ENCODE data around the gene BRF1.

BRF1 gene

GRCh38 chr14:105332350-105332874, 31.6 kb upstream of the BRF1 start:
- TF ChIP-seq TAF1 (IDR thresholded peaks at IDR 0.05; ENCODE audit: low read depth) (no peak), YY1 (IDR thresholded peaks at IDR 0.05; ENCODE audit: low read depth) (no peak), ZBTB7A (IDR thresholded peaks at IDR 0.05; ENCODE audit: low read depth) (no peak), CREB1 (IDR thresholded peaks at IDR 0.05; ENCODE audit: low read depth) (no peak), CEBPB (IDR thresholded peaks at IDR 0.05) (no peak), FOXM1 (IDR thresholded peaks at IDR 0.05; ENCODE audit: borderline replicate concordance, low read depth) (no peak), EGR1 (IDR thresholded peaks at IDR 0.05) (no peak), NFIC (IDR thresholded peaks at IDR 0.05) (no peak), TEAD4 (IDR thresholded peaks at IDR 0.05) (no peak), REST (IDR thresholded peaks at IDR 0.05; ENCODE audit: low read depth) (no peak), RAD21 (IDR thresholded peaks at IDR 0.05; ENCODE audit: low read depth) (no peak), MAX (IDR thresholded peaks at IDR 0.05) (no peak), TCF12 (IDR thresholded peaks at IDR 0.05; ENCODE audit: low read depth) (no peak)
- TF ChIP-seq, protein P1, sequence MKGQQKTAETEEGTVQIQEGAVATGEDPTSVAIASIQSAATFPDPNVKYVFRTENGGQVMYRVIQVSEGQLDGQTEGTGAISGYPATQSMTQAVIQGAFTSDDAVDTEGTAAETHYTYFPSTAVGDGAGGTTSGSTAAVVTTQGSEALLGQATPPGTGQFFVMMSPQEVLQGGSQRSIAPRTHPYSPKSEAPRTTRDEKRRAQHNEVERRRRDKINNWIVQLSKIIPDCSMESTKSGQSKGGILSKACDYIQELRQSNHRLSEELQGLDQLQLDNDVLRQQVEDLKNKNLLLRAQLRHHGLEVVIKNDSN (IDR thresholded peaks at IDR 0.05) = no peak

GRCh38 chr14:105331575-105332349, 31.0 kb upstream of the BRF1 start:
- TF ChIP-seq MAX (IDR thresholded peaks at IDR 0.05) (no peak), ZBTB7A (IDR thresholded peaks at IDR 0.05; ENCODE audit: low read depth) (no peak), YY1 (IDR thresholded peaks at IDR 0.05; ENCODE audit: low read depth) (no peak), RAD21 (IDR thresholded peaks at IDR 0.05; ENCODE audit: low read depth) (no peak), EP300 (IDR thresholded peaks at IDR 0.05; ENCODE audit: borderline replicate concordance) (no peak), TCF12 (IDR thresholded peaks at IDR 0.05; ENCODE audit: low read depth) (no peak), EGR1 (IDR thresholded peaks at IDR 0.05) (no peak), REST (IDR thresholded peaks at IDR 0.05; ENCODE audit: low read depth) (no peak), NFIC (IDR thresholded peaks at IDR 0.05) (no peak), TAF1 (IDR thresholded peaks at IDR 0.05; ENCODE audit: low read depth) (no peak), CEBPB (IDR thresholded peaks at IDR 0.05) (no peak), CREB1 (IDR thresholded peaks at IDR 0.05; ENCODE audit: low read depth) (no peak), FOXM1 (IDR thresholded peaks at IDR 0.05; ENCODE audit: borderline replicate concordance, low read depth) (no peak), TEAD4 (IDR thresholded peaks at IDR 0.05) (no peak)
- TF ChIP-seq, protein P1 (IDR thresholded peaks at IDR 0.05) = no peak

- TF ChIP-seq EGR1 (IDR thresholded peaks at IDR 0.05) (peak; percentile 89), EP300 (IDR thresholded peaks at IDR 0.05; ENCODE audit: borderline replicate concordance) (no peak), TCF12 (IDR thresholded peaks at IDR 0.05; ENCODE audit: low read depth) (no peak)
Observed at GRCh38 chr14:105330491-105330895, 29.7 kb upstream of the BRF1 start.

DNA sequence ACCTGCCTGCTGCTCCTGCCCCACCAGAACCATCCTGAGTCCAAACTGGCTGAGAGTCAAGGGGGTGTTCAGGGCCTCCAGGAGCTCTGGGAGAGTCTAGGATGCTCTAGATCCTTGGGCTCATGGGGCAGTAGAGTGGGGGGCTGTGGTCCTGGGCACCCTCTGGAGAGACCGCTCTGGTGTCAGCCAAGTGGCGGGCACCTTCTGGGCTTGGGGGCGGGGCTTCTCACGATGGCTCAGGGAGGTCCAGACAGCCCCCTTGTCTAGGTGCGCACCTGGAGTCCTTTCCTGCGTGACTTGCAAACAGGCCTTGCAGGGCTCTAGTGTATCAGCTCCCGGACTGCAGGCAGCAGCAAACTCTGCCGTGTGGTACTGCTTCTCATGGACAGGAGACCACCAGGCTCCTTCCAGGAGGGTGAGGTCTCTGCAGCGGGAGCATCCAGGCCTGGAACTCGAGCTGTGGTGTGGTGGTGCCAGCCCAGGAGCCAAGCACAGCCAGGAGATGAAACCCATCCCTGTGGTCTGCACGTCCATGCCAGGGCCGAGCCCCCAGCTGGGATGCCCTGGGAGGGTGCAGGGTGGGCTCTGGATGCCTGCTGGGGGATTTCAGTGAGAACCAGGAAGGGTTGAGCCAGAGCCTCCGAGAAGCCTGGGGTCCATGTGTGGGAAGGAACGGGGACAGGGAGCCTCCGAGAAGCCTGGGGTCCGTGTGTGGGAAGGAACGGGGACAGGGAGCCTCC, 28.8 kb upstream of the BRF1 start:
- TF ChIP-seq TAF1 (IDR thresholded peaks at IDR 0.05; ENCODE audit: low read depth) (no peak), ZBTB7A (IDR thresholded peaks at IDR 0.05; ENCODE audit: low read depth) (no peak), TEAD4 (IDR thresholded peaks at IDR 0.05) (no peak), MAX (IDR thresholded peaks at IDR 0.05) (no peak), RAD21 (IDR thresholded peaks at IDR 0.05; ENCODE audit: low read depth) (no peak), EP300 (IDR thresholded peaks at IDR 0.05; ENCODE audit: borderline replicate concordance) (no peak), NFIC (IDR thresholded peaks at IDR 0.05) (no peak)

All from Ishikawa (cell line).